T-cell (primary cell): ENCODE data around the gene CDC6. TPM values are rescaled to one million over a fixed set of nuclear protein-coding genes. Genes with fewer than 3 reads are reported as not detected.
"Not testable (repeated sequence)": the region's sequence is repeated elsewhere in the genome, so short reads cannot be mapped to it uniquely, and the experiment has no call there.

Experiments used
- ATAC-seq, 4 experiments: fragments of 200-7000 bp in 3 of 4; fragments of 150-1000 bp in 1 of 4; cut with Tn5 transposase; replicated peaks in 1 of 4; 1 replicate in 3 of 4; 2 replicates in 1 of 4; pipeline ENCODE4 v1.10.0; 2021; ENCODE audit warnings: moderate library complexity in 3 of 4, mild to moderate bottlenecking in 2 of 4, moderate number of reproducible peaks in 1 of 4
- CTCF ChIA-PET, 2 donors: fragments of 300-600 bp; sonication (Branson Sonifier 250); formaldehyde crosslinking; loops; one replicate each; lab custom pipeline; 2022; ENCODE audit warnings: antibody characterized with exemption in 2 of 2; lab: Charles Lee
- POLR2A ChIA-PET, 2 donors: fragments of 300-600 bp; sonication (Branson Sonifier 250); formaldehyde crosslinking; loops; one replicate each; lab custom pipeline; 2022; ENCODE audit warnings: antibody characterized with exemption in 2 of 2; lab: Charles Lee
- DNase-seq, 35 experiments: peaks; one replicate each; pipeline versions ENCODE4 v3.0.0 to v3.0.0-alpha.2; 2013 to 2023
- H3K27ac ChIP-seq: one replicate; pipeline ENCODE4 v1.5.1; 2013; ENCODE audit warnings: low read length
- H3K27me3 ChIP-seq, 2 experiments: replicated peaks in 1 of 2; 1 replicate in 1 of 2; 2 replicates in 1 of 2; pipeline versions ENCODE4 v1.6.1 to v1.7.0; 2013; ENCODE audit warnings: low read length in 1 of 2, mixed read lengths in 1 of 2; ENCODE audit not compliant: control insufficient read depth in 2 of 2, insufficient read depth in 2 of 2; ENCODE audit errors: extremely low read depth in 1 of 2
- H3K36me3 ChIP-seq, 2 donors: 1 replicate in 1 of 2; 2 replicates in 1 of 2; pipeline versions ENCODE4 v1.6.1 to v1.7.0; 2013; ENCODE audit warnings: low read length in 1 of 2; ENCODE audit not compliant: control insufficient read depth in 2 of 2, insufficient read depth in 1 of 2; ENCODE audit errors: extremely low read depth in 1 of 2
- H3K4me1 ChIP-seq, 2 experiments: 1 replicate in 1 of 2; 2 replicates in 1 of 2; pipeline versions ENCODE4 v1.6.1 to v1.7.0; 2013; ENCODE audit warnings: low read length in 2 of 2, mixed read lengths in 1 of 2; ENCODE audit not compliant: insufficient read depth in 2 of 2, control insufficient read depth in 1 of 2; ENCODE audit errors: extremely low read depth in 1 of 2
- H3K4me3 ChIP-seq, 2 donors: 1 replicate in 1 of 2; 2 replicates in 1 of 2; pipeline versions ENCODE4 v1.5.1 to v1.7.0; 2013; ENCODE audit warnings: mild to moderate bottlenecking in 2 of 2, low read length in 1 of 2, moderate library complexity in 1 of 2; ENCODE audit not compliant: control insufficient read depth in 1 of 2; ENCODE audit errors: extremely low read depth in 1 of 2
- H3K9me3 ChIP-seq: 2 replicates; pipeline ENCODE4 v1.7.0; 2013
- H3K27ac Mint-ChIP-seq, 2 donors: one replicate each; pipeline ENCODE4 v1.8.0; 2020 to 2021; ENCODE audit warnings: mild to moderate bottlenecking in 2 of 2, mixed read lengths in 2 of 2
- H3K27me3 Mint-ChIP-seq, 2 donors: one replicate each; pipeline ENCODE4 v1.8.0; 2021 to 2022; ENCODE audit warnings: mixed read lengths in 2 of 2
- H3K36me3 Mint-ChIP-seq: one replicate; pipeline ENCODE4 v1.8.0; 2021; ENCODE audit warnings: mixed read lengths
- H3K4me1 Mint-ChIP-seq, 3 donors: one replicate each; pipeline ENCODE4 v1.8.0; 2020 to 2022; ENCODE audit warnings: mixed read lengths in 3 of 3, mild to moderate bottlenecking in 1 of 3
- H3K4me3 Mint-ChIP-seq, 3 donors: one replicate each; pipeline ENCODE4 v1.8.0; 2020 to 2022; ENCODE audit warnings: mild to moderate bottlenecking in 3 of 3, mixed read lengths in 3 of 3, moderate library complexity in 3 of 3
- H3K9me3 Mint-ChIP-seq, 3 donors: one replicate each; pipeline ENCODE4 v1.8.0; 2020 to 2022; ENCODE audit warnings: mixed read lengths in 3 of 3
- WGBS: methylation state at CpG from one replicate; pipeline ENCODE4 v1.1.5; 2013; ENCODE audit warnings: missing lambda C conversion rate; ENCODE audit not compliant: insufficient coverage; 5-methylcytosine and 5-hydroxymethylcytosine counted together
- total RNA-seq, 35 experiments: library from RNA in 6 of 35; stranded (reverse) in 6 of 35; fragments of 120-200 nt in 1 of 35; gene quantifications; one replicate each; pipeline versions ENCODE4 v1.2.1 to v1.2.4 and lab custom pipeline; 2013 to 2026

CDC6 gene
- total RNA-seq, 5 donors from 2014 or later (not counting 1 experiment from before 2014, with no cell fraction given), result 1.3 to 3.2 (median 2.1) TPM

GRCh38 chr17:40301315-40301714, 13.6 kb downstream of the CDC6 start:
- no peaks in the 10 kb centered on the region for H3K9me3 Mint-ChIP-seq
- ChIA-PET CTCF (interaction anchor here (1.0 to 3.3 kb wide), 5 partner anchors 8 to 206 kb away, joined by 3 to 69 read pairs (median 7); partner anchors contain the start of gene TOP2A (in 1 of the 2)), POLR2A (no interaction called here)
- H3K4me1 Mint-ChIP-seq, result peaks cover 14 to 16% (median 15%) of the 10 kb centered on the region in 3 donors
- ATAC-seq (no peak), DNase-seq (no peak)
- H3K4me1 ChIP-seq, result peaks cover 10 to 13% of the 10 kb centered on the region in 2 experiments
- no peak overlapping the region for H3K27ac Mint-ChIP-seq
- no peaks in the 10 kb centered on the region for H3K9me3 ChIP-seq
- H3K27me3 Mint-ChIP-seq, result no peaks in the 10 kb centered on the region
- H3K27ac ChIP-seq, result no peak overlapping the region
- no peaks in the 10 kb centered on the region for H3K36me3 Mint-ChIP-seq
- H3K4me3 ChIP-seq, result no peak overlapping the region
- 90% methylated on average over 4 of the region's 4 CpGs for WGBS
- H3K4me3 Mint-ChIP-seq, result no peak overlapping the region
- no peaks in the 10 kb centered on the region for H3K36me3 ChIP-seq
- no peaks in the 10 kb centered on the region for H3K27me3 ChIP-seq

- H3K27me3 Mint-ChIP-seq, result no peaks in the 10 kb centered on the region
- no peak overlapping the region for H3K27ac Mint-ChIP-seq
- peaks cover 14 to 16% (median 15%) of the 10 kb centered on the region in 3 donors for H3K4me1 Mint-ChIP-seq
- Histone ChIP-seq H3K4me3 (no peak overlapping the region), H3K36me3 (no peaks in the 10 kb centered on the region), H3K9me3 (no peaks in the 10 kb centered on the region), H3K27ac (no peak overlapping the region), H3K4me1 (peaks cover 28 to 31% of the 10 kb centered on the region in 2 experiments), H3K27me3 (no peaks in the 10 kb centered on the region)
- H3K4me3 Mint-ChIP-seq, result no peak overlapping the region
- peak in 3 of 4 experiments; percentile 58 to 62 (median 60) for ATAC-seq
- CTCF ChIA-PET, result interaction anchor here (0.7 to 3.3 kb wide), 14 partner anchors 10 to 426 kb away, joined by 3 to 69 read pairs (median 4); partner anchors contain the start of gene TOP2A (in 1 of the 2)
- WGBS, result 50% methylated on average over 1 of the region's 4 CpGs
- DNase-seq, result peak in 19 of 35 experiments; percentile 33 to 83 (median 53)
- POLR2A ChIA-PET, result no interaction called here
- no peaks in the 10 kb centered on the region for H3K36me3 Mint-ChIP-seq
- H3K9me3 Mint-ChIP-seq, result no peaks in the 10 kb centered on the region
These were observed 15.5 kb downstream of the CDC6 start for GRCh38 chr17:40303009-40303657.

DNA sequence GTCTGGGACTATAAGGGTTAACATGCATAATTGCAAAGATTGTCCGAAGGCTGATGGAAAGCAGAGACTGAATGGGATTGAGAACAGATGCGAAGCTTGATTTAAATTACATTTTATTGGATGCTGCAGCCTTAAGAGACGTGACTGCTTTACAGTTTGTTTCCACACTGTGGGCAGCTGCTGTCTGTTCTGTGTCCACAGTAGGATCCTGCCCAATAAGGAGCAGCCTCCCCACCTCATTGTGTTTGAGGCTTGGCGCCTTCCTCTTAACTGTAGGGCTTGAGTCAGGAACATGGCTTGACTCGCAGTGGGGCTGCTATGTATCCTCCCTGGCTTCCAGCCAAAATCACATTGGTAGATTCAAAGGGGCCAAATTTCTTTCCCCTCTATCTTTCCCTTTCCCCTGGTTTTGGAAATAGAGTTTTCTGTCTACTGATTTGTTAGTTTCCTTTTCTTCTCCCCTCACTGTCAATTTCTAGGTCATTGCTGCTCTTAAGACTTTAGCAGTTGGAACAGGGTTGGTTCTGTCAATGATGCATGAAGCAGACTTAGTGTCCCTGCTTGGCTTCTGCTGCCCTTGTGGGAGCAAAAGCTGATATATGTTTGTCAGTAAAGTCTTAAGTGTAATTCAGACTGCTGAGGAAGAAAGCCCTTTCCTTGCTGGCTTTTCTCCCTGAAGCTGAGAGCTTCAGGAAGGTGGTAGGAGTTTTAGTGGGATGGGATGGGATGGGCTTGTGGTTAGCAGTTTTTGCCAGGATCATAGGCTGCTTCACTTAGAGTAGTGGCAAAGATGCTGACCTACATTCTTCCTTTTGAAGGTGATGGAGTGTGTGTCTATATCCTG, 16.3 kb downstream of the CDC6 start:
- no peaks in the 10 kb centered on the region for H3K27me3 ChIP-seq
- H3K4me3 Mint-ChIP-seq, result no peak overlapping the region
- H3K9me3 Mint-ChIP-seq, result no peaks in the 10 kb centered on the region
- H3K4me1 ChIP-seq, result peaks cover 36 to 39% of the 10 kb centered on the region in 2 experiments
- no peaks in the 10 kb centered on the region for H3K9me3 ChIP-seq
- no peak overlapping the region for H3K4me3 ChIP-seq
- ChIA-PET CTCF (interaction anchor here (0.7 to 3.3 kb wide), 11 partner anchors 13 to 229 kb away, joined by 3 to 69 read pairs (median 4); no protein-coding TSS in a partner anchor), POLR2A (no interaction called here)
- DNase-seq (no peak), ATAC-seq (no peak)
- no peak overlapping the region for H3K27ac ChIP-seq
- WGBS, result 100% methylated on average over 3 of the region's 5 CpGs
- H3K27me3 Mint-ChIP-seq, result no peaks in the 10 kb centered on the region
- no peak overlapping the region for H3K27ac Mint-ChIP-seq
- H3K4me1 Mint-ChIP-seq, result peaks cover 14 to 16% (median 15%) of the 10 kb centered on the region in 3 donors
- no peaks in the 10 kb centered on the region for H3K36me3 ChIP-seq
- no peaks in the 10 kb centered on the region for H3K36me3 Mint-ChIP-seq

DNA sequence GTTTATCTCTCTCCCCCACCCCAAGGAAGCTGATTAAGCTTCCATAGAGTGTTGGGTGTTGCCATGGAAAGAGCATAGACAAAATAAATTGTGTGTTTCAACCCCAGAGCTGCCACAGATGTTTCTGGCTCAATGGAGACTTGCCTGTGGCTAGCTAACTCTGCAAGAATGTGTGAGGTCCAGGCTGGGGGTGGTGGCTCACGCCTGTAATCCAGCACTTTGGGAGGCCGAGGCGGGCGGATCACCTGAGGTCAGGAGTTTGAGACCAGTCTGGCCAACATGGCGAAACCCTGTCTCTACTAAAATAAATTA, 16.8 kb downstream of the CDC6 start:
- WGBS, result no CpG with 5 or more reads among the region's 5 CpGs
- DNase-seq, H3K27me3 ChIP-seq, H3K36me3 Mint-ChIP-seq, H3K4me3 ChIP-seq, POLR2A ChIA-PET, H3K9me3 Mint-ChIP-seq, ATAC-seq, H3K27ac Mint-ChIP-seq, H3K27me3 Mint-ChIP-seq, H3K4me3 Mint-ChIP-seq, H3K27ac ChIP-seq, H3K9me3 ChIP-seq, H3K36me3 ChIP-seq: not testable (repeated sequence)
- peaks cover 14 to 16% (median 15%) of the 10 kb centered on the region in 3 donors for H3K4me1 Mint-ChIP-seq
- H3K4me1 ChIP-seq, result peaks cover 40 to 44% of the 10 kb centered on the region in 2 experiments
- CTCF ChIA-PET, result interaction anchor here in 1 of 2 donors (0.7 to 3.3 kb wide), 4 partner anchors 13 to 50 kb away, joined by 3 to 69 read pairs (median 6); no protein-coding TSS in a partner anchor

GRCh38 chr17:40304866-40305265, 17.2 kb downstream of the CDC6 start:
- 100% methylated on average over 3 of the region's 5 CpGs for WGBS
- ChIA-PET POLR2A (interaction anchor here in 1 of 2 donors (0.7 kb wide), 1 partner anchor 108 kb away, joined by 6 read pairs; no protein-coding TSS in a partner anchor), CTCF (interaction anchor here in 1 of 2 donors (0.6 to 1.2 kb wide), 3 partner anchors 50 to 1151 kb away, joined by 3 to 8 read pairs (median 5); no protein-coding TSS in a partner anchor)
- not testable (repeated sequence) for H3K27ac Mint-ChIP-seq, H3K36me3 Mint-ChIP-seq, DNase-seq, H3K27ac ChIP-seq, H3K9me3 ChIP-seq, H3K4me3 ChIP-seq, H3K36me3 ChIP-seq, H3K27me3 ChIP-seq, H3K27me3 Mint-ChIP-seq, ATAC-seq, H3K4me3 Mint-ChIP-seq, H3K9me3 Mint-ChIP-seq
- peaks cover 42 to 48% of the 10 kb centered on the region in 2 experiments for H3K4me1 ChIP-seq
- H3K4me1 Mint-ChIP-seq, result peaks cover 14 to 16% (median 15%) of the 10 kb centered on the region in 3 donors

DNA sequence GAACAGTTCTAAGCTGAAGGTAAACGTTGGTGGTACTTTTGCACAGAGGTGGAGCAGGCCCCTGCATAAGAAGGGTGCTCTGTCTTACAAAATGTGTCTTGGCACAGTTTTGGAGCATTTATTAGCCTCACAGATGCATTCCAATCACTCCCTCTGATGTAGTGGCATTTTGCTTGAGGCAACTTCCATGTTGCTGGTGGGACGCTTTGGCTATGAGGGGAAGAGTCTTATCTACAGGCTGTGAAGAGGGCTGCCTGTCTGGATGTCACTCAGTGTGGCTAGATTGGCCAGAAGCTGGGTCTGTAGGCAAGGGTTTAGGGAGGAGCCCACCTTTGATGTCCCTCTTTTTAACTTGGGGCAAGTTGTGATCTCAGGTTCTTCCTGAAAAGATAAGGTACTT, 18.7 kb downstream of the CDC6 start:
- Histone ChIP-seq H3K27me3 (no peaks in the 10 kb centered on the region), H3K27ac (peak overlapping the region; percentile 20), H3K9me3 (no peaks in the 10 kb centered on the region), H3K36me3 (no peaks in the 10 kb centered on the region), H3K4me1 (peaks cover 45 to 61% of the 10 kb centered on the region in 2 experiments), H3K4me3 (no peak overlapping the region)
- DNase-seq (no peak), ATAC-seq (no peak)
- Mint-ChIP-seq H3K36me3 (no peaks in the 10 kb centered on the region), H3K4me3 (no peak overlapping the region), H3K27me3 (no peaks in the 10 kb centered on the region), H3K9me3 (no peaks in the 10 kb centered on the region), H3K4me1 (peaks cover 16 to 23% (median 21%) of the 10 kb centered on the region in 3 donors), H3K27ac (no peak overlapping the region)
- ChIA-PET POLR2A (interaction anchor here (0.7 to 1.6 kb wide), 3 partner anchors 13 to 20 kb away, joined by 3 to 7 read pairs (median 7); no protein-coding TSS in a partner anchor), CTCF (interaction anchor here (0.5 to 2.2 kb wide), 9 partner anchors 9 to 111 kb away, joined by 3 to 24 read pairs (median 6); partner anchors contain the start of gene TOP2A (in 1 of the 2))
- WGBS, result 75% methylated on average over 2 of the region's 2 CpGs
